Left lung (tissue), 10 donors: ENCODE measurements around the gene RSPH6A. TPM values are rescaled to one million over a fixed set of nuclear protein-coding genes. Genes with fewer than 3 reads are reported as not detected.

ENCODE experiments used
- ATAC-seq: fragments of 200-7000 bp; cut with Tn5 transposase; one replicate; pipeline ENCODE4 v1.9.1; 2020; ENCODE audit warnings: moderate library complexity
- DNase-seq, 4 donors: peaks; one replicate each; pipeline ENCODE4 v3.0.0-alpha.2; 2013 to 2020
- H3K27ac ChIP-seq, 2 donors: fragments of 200-600 bp; sonication (generic) in 1 of 2; one replicate each; pipeline versions ENCODE4 v1.5.0 to v1.8.0; 2020 to 2021
- H3K27me3 ChIP-seq, 2 donors: fragments of 200-600 bp; sonication (generic) in 1 of 2; one replicate each; pipeline versions ENCODE4 v1.5.0 to v1.8.0; 2020 to 2021
- H3K36me3 ChIP-seq, 2 donors: fragments of 200-600 bp; sonication (generic) in 1 of 2; one replicate each; pipeline versions ENCODE4 v1.5.0 to v1.8.0; 2020 to 2021
- H3K4me1 ChIP-seq, 2 donors: fragments of 200-600 bp; one replicate each; pipeline ENCODE4 v1.8.0; 2021
- H3K4me3 ChIP-seq, 2 donors: fragments of 200-600 bp; sonication (generic) in 1 of 2; one replicate each; pipeline versions ENCODE4 v1.5.0 to v1.8.0; 2020 to 2021; ENCODE audit warnings: mild to moderate bottlenecking in 1 of 2
- H3K9me3 ChIP-seq, 2 donors: fragments of 200-600 bp; sonication (generic) in 1 of 2; one replicate each; pipeline versions ENCODE4 v1.5.0 to v1.8.0; 2020 to 2021
- intact Hi-C, 2 donors: fragments of 100-400 bp; cut with DNase I; formaldehyde crosslinking; loops; one replicate each; pipeline versions ENCODE4 v1.11.2 to v1.14.2; 2022
- polyA plus RNA-seq, 6 donors: library from polyadenylated mRNA; unstranded; fragments of 120-200 nt; gene quantifications; one replicate each; pipeline ENCODE4 v1.2.1, GENCODE V29; 2013; ENCODE audit not compliant: insufficient read length in 6 of 6
- total RNA-seq, 2 donors: library from RNA; stranded (reverse); fragmentation: NEBNext Ultra II Directional; extraction: Animal tissue kit (Norgen Biotek cat#: 25700); gene quantifications; one replicate each; pipeline ENCODE4 v1.2.1, GENCODE V29; 2021
- TF ChIP-seq, protein P1 (sequence below), 2 donors: fragments of 200-600 bp; sonication (generic) in 1 of 2; IDR thresholded peaks; one replicate each; pipeline versions ENCODE4 v1.5.0 to v1.8.0; 2021; ENCODE audit warnings: antibody characterized with exemption in 2 of 2
- donor health status: DM: no; HTN: yes; CAD: no.
- donor health status: DM: no; HTN: no; CAD: no.

Gene RSPH6A
- total and polyA plus RNA-seq, 8 donors, result 0.09 to 0.13 TPM; not detected in 6

GRCh38 chr19:45765702-45766295, 49.3 kb downstream of the RSPH6A start:
- DNase-seq (peak in 1 of 4 donors; percentile 77), ATAC-seq (no peak)
- Histone ChIP-seq H3K27ac (no peak overlapping the region), H3K9me3 (no peaks in the 10 kb centered on the region), H3K36me3 (no peaks in the 10 kb centered on the region), H3K4me3 (no peak overlapping the region), H3K27me3 (peaks cover 0 to 96% of the 10 kb centered on the region in 2 donors), H3K4me1 (peaks cover 13 to 49% of the 10 kb centered on the region in 2 donors)
- intact Hi-C loops, result no loop called here
- TF ChIP-seq, protein P1, sequence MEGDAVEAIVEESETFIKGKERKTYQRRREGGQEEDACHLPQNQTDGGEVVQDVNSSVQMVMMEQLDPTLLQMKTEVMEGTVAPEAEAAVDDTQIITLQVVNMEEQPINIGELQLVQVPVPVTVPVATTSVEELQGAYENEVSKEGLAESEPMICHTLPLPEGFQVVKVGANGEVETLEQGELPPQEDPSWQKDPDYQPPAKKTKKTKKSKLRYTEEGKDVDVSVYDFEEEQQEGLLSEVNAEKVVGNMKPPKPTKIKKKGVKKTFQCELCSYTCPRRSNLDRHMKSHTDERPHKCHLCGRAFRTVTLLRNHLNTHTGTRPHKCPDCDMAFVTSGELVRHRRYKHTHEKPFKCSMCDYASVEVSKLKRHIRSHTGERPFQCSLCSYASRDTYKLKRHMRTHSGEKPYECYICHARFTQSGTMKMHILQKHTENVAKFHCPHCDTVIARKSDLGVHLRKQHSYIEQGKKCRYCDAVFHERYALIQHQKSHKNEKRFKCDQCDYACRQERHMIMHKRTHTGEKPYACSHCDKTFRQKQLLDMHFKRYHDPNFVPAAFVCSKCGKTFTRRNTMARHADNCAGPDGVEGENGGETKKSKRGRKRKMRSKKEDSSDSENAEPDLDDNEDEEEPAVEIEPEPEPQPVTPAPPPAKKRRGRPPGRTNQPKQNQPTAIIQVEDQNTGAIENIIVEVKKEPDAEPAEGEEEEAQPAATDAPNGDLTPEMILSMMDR (IDR thresholded peaks at IDR 0.05), result no peak

DNA sequence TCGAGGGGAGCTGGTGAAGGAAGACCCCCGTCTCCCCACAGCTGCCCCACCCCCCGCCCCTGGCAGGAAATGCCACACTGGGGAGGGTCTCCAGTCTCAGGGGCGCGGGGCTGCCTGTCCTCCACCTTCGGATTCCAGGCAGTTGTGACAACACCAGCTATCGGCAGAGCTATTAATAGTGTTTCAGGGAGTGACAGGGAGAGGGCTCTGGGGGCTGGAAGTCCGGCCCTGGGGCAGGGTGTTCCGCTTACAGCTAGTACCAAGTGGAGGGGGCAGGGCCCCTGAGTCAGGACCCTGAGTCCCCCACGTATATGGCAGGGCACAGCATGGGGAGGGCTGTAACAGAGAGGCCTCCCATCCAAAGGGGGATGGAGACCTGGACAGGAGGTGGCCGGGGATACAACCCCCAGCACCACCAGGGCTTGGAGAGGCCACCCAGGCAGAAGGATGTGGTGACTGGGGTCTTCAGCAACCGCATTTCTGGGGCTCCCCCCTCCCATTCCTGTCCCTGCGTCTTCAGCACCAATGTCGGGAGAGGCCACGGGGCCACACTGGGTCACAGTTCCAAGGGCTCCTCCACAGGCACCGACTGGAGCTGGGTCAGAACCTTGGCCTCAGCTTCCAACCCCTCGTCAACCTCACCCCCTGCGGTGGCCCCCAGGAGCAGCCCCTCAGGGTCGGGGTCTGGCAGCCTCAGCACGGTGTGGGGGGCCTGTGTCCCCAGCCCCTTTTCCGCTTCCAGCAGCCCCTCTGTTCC, 50.0 kb downstream of the RSPH6A start:
- no peaks in the 10 kb centered on the region for H3K36me3 ChIP-seq
- H3K9me3 ChIP-seq, result no peaks in the 10 kb centered on the region
- H3K27me3 ChIP-seq, result peaks cover 0 to 90% of the 10 kb centered on the region in 2 donors
- DNase-seq (no peak), ATAC-seq (no peak)
- no peak overlapping the region for H3K27ac ChIP-seq
- TF ChIP-seq, protein P1 (IDR thresholded peaks at IDR 0.05), result no peak
- H3K4me1 ChIP-seq, result peaks cover 12 to 42% of the 10 kb centered on the region in 2 donors
- no peak overlapping the region for H3K4me3 ChIP-seq
- intact Hi-C loops, result no loop called here

GRCh38 chr19:45764475-45764874, 50.6 kb downstream of the RSPH6A start:
- Histone ChIP-seq H3K4me1 (peaks cover 12 to 36% of the 10 kb centered on the region in 2 donors), H3K36me3 (no peaks in the 10 kb centered on the region), H3K4me3 (no peak overlapping the region), H3K27me3 (peaks cover 0 to 90% of the 10 kb centered on the region in 2 donors), H3K27ac (no peak overlapping the region), H3K9me3 (no peaks in the 10 kb centered on the region)
- ATAC-seq (no peak), DNase-seq (no peak)
- intact Hi-C loops, result no loop called here
- TF ChIP-seq, protein P1 (IDR thresholded peaks at IDR 0.05), result no peak

- no peak overlapping the region for H3K4me3 ChIP-seq
- H3K27ac ChIP-seq, result no peak overlapping the region
- intact Hi-C loops, result no loop called here
- H3K27me3 ChIP-seq, result peaks cover 0 to 90% of the 10 kb centered on the region in 2 donors
- TF ChIP-seq, protein P1 (IDR thresholded peaks at IDR 0.05), result no peak
- no peaks in the 10 kb centered on the region for H3K9me3 ChIP-seq
- no peak for ATAC-seq
- H3K4me1 ChIP-seq, result peaks cover 12 to 29% of the 10 kb centered on the region in 2 donors
- H3K36me3 ChIP-seq, result no peaks in the 10 kb centered on the region
- no peak for DNase-seq
Measured at GRCh38 chr19:45763691-45764294, 51.3 kb downstream of the RSPH6A start.
